ENCODE results near the gene NUP43. TPM values are rescaled to one million over a fixed set of nuclear protein-coding genes. Genes with fewer than 3 reads are reported as not detected.

Gene NUP43
- total RNA-seq, 2 experiments from 2014 or later, result 14.2 to 14.5 TPM

Other genes with a start within 250 kb of the NUP43 start
- gene PPIL4, start 200.5 kb downstream of the NUP43 start, total RNA-seq, result 10 to 100 TPM; 51.8 to 53.5 TPM
- gene GINM1, start 180.2 kb downstream of the NUP43 start, total RNA-seq, result 10 to 100 TPM; 24.1 to 25.9 TPM
- gene KATNA1, start 97.8 kb downstream of the NUP43 start, total RNA-seq, result 10 to 100 TPM; 17.0 to 18.1 TPM
- 10 to 100 TPM; 36.1 to 39.6 TPM for gene LATS1, start 28.4 kb downstream of the NUP43 start, total RNA-seq
- 10 to 100 TPM; 14.4 to 15.7 TPM for gene PCMT1, start 3.2 kb upstream of the NUP43 start, total RNA-seq
- gene LRP11, start 117.8 kb upstream of the NUP43 start, total RNA-seq, result under 1 TPM; 0.75 to 0.99 TPM
- not detected for gene RAET1E, start 151.6 kb upstream of the NUP43 start, total RNA-seq
- gene RAET1G, start 176.6 kb upstream of the NUP43 start, total RNA-seq, result not detected
- gene ULBP2, start 195.5 kb upstream of the NUP43 start, total RNA-seq, result 1 to 10 TPM; 1.8 to 1.9 TPM
- gene ULBP1, start 217.4 kb upstream of the NUP43 start, total RNA-seq, result under 1 TPM; 0.08 to 0.14 TPM